H1 (cell line): ENCODE data around the gene RESP18. TPM values are rescaled to one million over a fixed set of nuclear protein-coding genes. Genes with fewer than 3 reads are reported as not detected.

Experiments
- CTCF ChIA-PET: fragments of 300-600 bp; sonication (Branson Sonifier 250); formaldehyde crosslinking; loops from one replicate; lab custom pipeline; 2021; ENCODE audit not compliant: partially characterized antibody; lab: Charles Lee
- POLR2A ChIA-PET: fragments of 300-600 bp; sonication (Branson Sonifier 250); formaldehyde crosslinking; loops from one replicate; lab custom pipeline; 2021; ENCODE audit warnings: inconsistent platforms; ENCODE audit not compliant: partially characterized antibody; lab: Charles Lee
- DNase-seq, 2 experiments: peaks; one replicate each; pipeline versions ENCODE4 v3.0.0 to v3.0.0-alpha.2; 2010 to 2022; ENCODE audit warnings: low spot score in 2 of 2, low read depth in 1 of 2, mixed read lengths in 1 of 2
- FAIRE-seq: peaks from 2 replicates; lab custom pipeline; 2011; peaks lifted over from hg19 to GRCh38; lab: Jason Lieb, UNC
- H2AFZ ChIP-seq: 2 replicates; pipeline ENCODE4 v1.8.1; 2012; ENCODE audit warnings: low read length, inconsistent platforms
- H2AK5ac ChIP-seq: 2 replicates; pipeline ENCODE4 v1.6.1; 2013; ENCODE audit warnings: low read depth, low read length
- H2BK120ac ChIP-seq: replicated peaks from 2 replicates; pipeline ENCODE3; 2013; ENCODE audit warnings: low read depth, low read length, inconsistent platforms
- H2BK12ac ChIP-seq: 2 replicates; pipeline ENCODE4 v1.6.1; 2013; ENCODE audit warnings: low read depth, low read length
- H2BK15ac ChIP-seq: 2 replicates; pipeline ENCODE4 v1.6.1; 2013; ENCODE audit warnings: low read length
- H2BK20ac ChIP-seq: 2 replicates; pipeline ENCODE4 v1.6.1; 2013; ENCODE audit warnings: low read length
- H2BK5ac ChIP-seq: 2 replicates; pipeline ENCODE4 v1.6.1; 2013; ENCODE audit warnings: low read depth, low read length
- H3K14ac ChIP-seq: 2 replicates; pipeline ENCODE4 v1.6.1; 2013; ENCODE audit warnings: inconsistent platforms; ENCODE audit not compliant: insufficient read length
- H3K18ac ChIP-seq: 2 replicates; pipeline ENCODE4 v1.6.1; 2013; ENCODE audit warnings: low read length; ENCODE audit errors: extremely low read depth
- H3K23ac ChIP-seq: 2 replicates; pipeline ENCODE4 v1.6.1; 2013; ENCODE audit warnings: inconsistent platforms; ENCODE audit not compliant: insufficient read length
- H3K23me2 ChIP-seq: 2 replicates; pipeline ENCODE4 v1.6.1; 2013; ENCODE audit warnings: low read depth, low read length
- H3K27ac ChIP-seq: 2 replicates; pipeline ENCODE4 v1.6.1; 2011; ENCODE audit warnings: low read depth, low read length, inconsistent platforms
- H3K27me3 ChIP-seq, 4 experiments: replicated peaks in 1 of 4; 1 replicate in 1 of 4; 2 replicates in 3 of 4; pipeline versions ENCODE4 v1.6.1 to v1.8.1; 2011 to 2013; ENCODE audit warnings: low read length in 3 of 4, mild to moderate bottlenecking in 3 of 4, inconsistent platforms in 2 of 4, mixed read lengths in 2 of 4, moderate library complexity in 1 of 4; ENCODE audit not compliant: control insufficient read depth in 3 of 4, insufficient read depth in 3 of 4; ENCODE audit errors: extremely low read depth in 1 of 4
- H3K36me3 ChIP-seq, 4 experiments: 2 replicates each; pipeline versions ENCODE4 v1.6.1 to v1.8.1; 2011 to 2013; ENCODE audit warnings: mild to moderate bottlenecking in 4 of 4, low read length in 3 of 4, moderate library complexity in 2 of 4, control low read depth in 1 of 4, inconsistent platforms in 1 of 4; ENCODE audit not compliant: insufficient read depth in 4 of 4, control insufficient read depth in 2 of 4
- H3K4ac ChIP-seq: replicated peaks from 2 replicates; pipeline ENCODE3; 2013; ENCODE audit warnings: low read length, low read depth, mixed read lengths, inconsistent platforms; ENCODE audit not compliant: insufficient read length
- H3K4me1 ChIP-seq, 4 experiments: replicated peaks in 1 of 4; 1 replicate in 1 of 4; 2 replicates in 3 of 4; pipeline versions ENCODE4 v1.6.1 to v1.8.1; 2011 to 2013; ENCODE audit warnings: low read length in 3 of 4, inconsistent platforms in 2 of 4, mixed read lengths in 1 of 4; ENCODE audit not compliant: insufficient read depth in 4 of 4, control insufficient read depth in 3 of 4
- H3K4me2 ChIP-seq, 2 experiments: 2 replicates each; pipeline versions ENCODE4 v1.6.1 to v1.8.1; 2011 to 2013; ENCODE audit warnings: low read depth in 2 of 2, low read length in 2 of 2, control low read depth in 1 of 2, inconsistent platforms in 1 of 2, mild to moderate bottlenecking in 1 of 2; ENCODE audit not compliant: insufficient read depth in 1 of 2
- H3K4me3 ChIP-seq, 4 experiments: fragments of 200-600, 300-600 bp in 1 of 4; sonication (generic), shearing (Covaris generic), sonication (Bioruptor Twin) in 1 of 4; 2 replicates each; pipeline versions ENCODE4 v1.5.1 to v1.8.1; 2011 to 2016; ENCODE audit warnings: low read length in 4 of 4, low read depth in 3 of 4, control low read depth in 2 of 4, inconsistent platforms in 2 of 4, mild to moderate bottlenecking in 2 of 4, mixed read lengths in 1 of 4, moderate library complexity in 1 of 4; ENCODE audit not compliant: insufficient read depth in 2 of 4; ENCODE audit errors: extremely low read depth in 1 of 4
- H3K56ac ChIP-seq: replicated peaks from 2 replicates; pipeline ENCODE3; 2013; ENCODE audit warnings: low read depth, mild to moderate bottlenecking, mixed read lengths, low read length, inconsistent platforms; ENCODE audit not compliant: insufficient read length
- H3K79me1 ChIP-seq: 2 replicates; pipeline ENCODE4 v1.6.1; 2013; ENCODE audit warnings: low read depth, low read length, control low read depth
- H3K79me2 ChIP-seq, 2 experiments: 2 replicates each; pipeline versions ENCODE4 v1.6.1 to v1.8.1; 2012 to 2013; ENCODE audit warnings: low read length in 2 of 2, mild to moderate bottlenecking in 2 of 2, inconsistent platforms in 1 of 2; ENCODE audit not compliant: insufficient read depth in 2 of 2, control insufficient read depth in 1 of 2
- H3K9ac ChIP-seq, 4 experiments: replicated peaks in 1 of 4; 1 replicate in 1 of 4; 2 replicates in 3 of 4; pipeline versions ENCODE4 v1.6.1 to v1.8.1; 2011 to 2013; ENCODE audit warnings: low read depth in 3 of 4, low read length in 3 of 4, control low read depth in 2 of 4, mild to moderate bottlenecking in 2 of 4, moderate library complexity in 2 of 4, inconsistent platforms in 1 of 4; ENCODE audit errors: extremely low read depth in 1 of 4
- H3K9me3 ChIP-seq, 2 experiments: 2 replicates each; pipeline versions ENCODE4 v1.6.1 to v1.8.1; 2012 to 2013; ENCODE audit warnings: mild to moderate bottlenecking in 2 of 2, moderate library complexity in 2 of 2, control low read depth in 1 of 2, inconsistent platforms in 1 of 2, low read depth in 1 of 2, low read length in 1 of 2, mixed read lengths in 1 of 2; ENCODE audit not compliant: insufficient read depth in 2 of 2
- H4K20me1 ChIP-seq, 2 experiments: replicated peaks in 1 of 2; 2 replicates each; pipeline versions ENCODE3 to v1.8.1; 2011 to 2013; ENCODE audit warnings: inconsistent platforms in 2 of 2, low read length in 2 of 2, mild to moderate bottlenecking in 1 of 2; ENCODE audit not compliant: insufficient read depth in 2 of 2, control insufficient read depth in 1 of 2
- H4K5ac ChIP-seq: 2 replicates; pipeline ENCODE4 v1.6.1; 2013; ENCODE audit warnings: low read length, low read depth, mixed read lengths, inconsistent platforms; ENCODE audit not compliant: insufficient read length
- H4K8ac ChIP-seq: 2 replicates; pipeline ENCODE4 v1.8.0; 2013; ENCODE audit warnings: mild to moderate bottlenecking, moderate library complexity, low read length, inconsistent platforms; ENCODE audit not compliant: insufficient read depth; ENCODE audit errors: extremely low read depth
- H4K91ac ChIP-seq: replicated peaks from 2 replicates; pipeline ENCODE3; 2013; ENCODE audit warnings: low read length, mixed read lengths, inconsistent platforms; ENCODE audit not compliant: insufficient read length
- BRCA1 ChIP-seq: IDR thresholded peaks from 2 replicates; pipeline ENCODE4 v1.6.1; 2012; ENCODE audit warnings: low read depth, low read length, improper control_type of control experiment
- CEBPB ChIP-seq: IDR thresholded peaks from 2 replicates; pipeline ENCODE4 v1.6.1; 2012; ENCODE audit warnings: low read depth, low read length
- CHD1 ChIP-seq: IDR thresholded peaks from 2 replicates; pipeline ENCODE4 v1.6.1; 2012; ENCODE audit warnings: low read depth, low read length, improper control_type of control experiment
- CREB1 ChIP-seq: IDR thresholded peaks from 2 replicates; pipeline ENCODE4 v1.6.1; 2012; ENCODE audit warnings: inconsistent platforms
- HDAC6 ChIP-seq: IDR thresholded peaks from one replicate; pipeline ENCODE4 v1.7.1; 2012; ENCODE audit warnings: low read depth, mild to moderate bottlenecking, inconsistent platforms, low read length, moderate library complexity
- KDM5A ChIP-seq: fragments of 200-600 bp; IDR thresholded peaks from 2 replicates; pipeline ENCODE4 v1.7.1; 2012; ENCODE audit warnings: mild to moderate bottlenecking, low read length, inconsistent platforms, mixed read lengths
- RFX5 ChIP-seq: IDR thresholded peaks from 2 replicates; pipeline ENCODE4 v1.6.1; 2011; ENCODE audit warnings: low read depth, low read length, improper control_type of control experiment, borderline replicate concordance
- SIX5 ChIP-seq: IDR thresholded peaks from 2 replicates; pipeline ENCODE4 v1.6.1; 2011; ENCODE audit warnings: mild to moderate bottlenecking, low read depth, low read length
- SUZ12 ChIP-seq: fragments of 200-600 bp; sonication (generic); IDR thresholded peaks from 2 replicates; pipeline ENCODE4 v1.6.1; 2012; ENCODE audit warnings: mild to moderate bottlenecking, inconsistent platforms, low read length, moderate library complexity, mixed read lengths
- WGBS, 2 experiments: shearing (Covaris generic) in 1 of 2; methylation state at CpG; one replicate each; pipeline versions ENCODE4 v1.1.6 to v1.1.7; 2013 to 2015; ENCODE audit warnings: low lambda C conversion rate in 2 of 2, mixed read lengths in 2 of 2, inconsistent platforms in 1 of 2, low coverage in 1 of 2, missing lambda C conversion rate in 1 of 2; ENCODE audit not compliant: insufficient replicate concordance in 2 of 2, insufficient coverage in 1 of 2, insufficient read length in 1 of 2; ENCODE audit errors: extremely low coverage in 1 of 2, missing lambda C conversion rate in 1 of 2; 5-methylcytosine and 5-hydroxymethylcytosine counted together
- polyA plus RNA-seq, 7 experiments: library from polyadenylated mRNA; depleted of rRNA in 3 of 7; stranded (reverse) in 5 of 7; unstranded in 2 of 7; fragments of >200 nt in 5 of 7; fragments of 200-250 nt in 2 of 7; gene quantifications; 1 replicate in 5 of 7; 2 replicates in 1 of 7; 4 replicates in 1 of 7; pipeline versions ENCODE4 v1.2.1 to v1.2.3, GENCODE V29; 2011 to 2013; ENCODE audit warnings: missing spikeins in 2 of 7, mixed read lengths in 2 of 7
- total RNA-seq: library from RNA; stranded (reverse); fragmentation: NEBNext Ultra II Directional; extraction: Animal tissue kit (Norgen Biotek cat#: 25700); gene quantifications from 2 replicates; pipeline ENCODE4 v1.2.1, GENCODE V29; 2021
- TF ChIP-seq, protein P1 (sequence below): IDR thresholded peaks from 2 replicates; pipeline ENCODE4 v1.6.1; 2012; ENCODE audit warnings: inconsistent platforms

RESP18 gene
- total and polyA plus RNA-seq, 2 of the 8 experiments (the other 6 are each of a cell fraction or from before 2014, with no cell fraction given): not detected

- no peak overlapping the region for H2BK12ac ChIP-seq
- CTCF ChIA-PET: interaction anchor here (0.6 to 11.7 kb wide), 67 partner anchors 10 to 292 kb away, joined by 3 to 220 read pairs (median 4); partner anchors contain the start of genes ABCB6, ANKZF1, ATG9A and DNAJB2
- peak overlapping the region; percentile 41; the same call in 1 of the 2 replicates for H3K27ac ChIP-seq
- H3K23me2 ChIP-seq: peaks cover 4% of the 10 kb centered on the region; the same call in 1 of the 2 replicates
- 0 out of 2 replicates have a peak overlapping the region, but pooled peaks have one; percentile 29 for H2BK15ac ChIP-seq
- H4K20me1 ChIP-seq: no peaks in the 10 kb centered on the region
- H2BK20ac ChIP-seq: no peak overlapping the region; the same call in 1 of the 2 replicates
- H3K79me2 ChIP-seq: no peaks in the 10 kb centered on the region
- H3K9ac ChIP-seq: peak overlapping the region in 3 of 4 experiments; percentile 31 to 65 (median 60); a peak in 5 of 7 replicates
- H3K23ac ChIP-seq: no peak overlapping the region
- no peak overlapping the region for H2BK120ac ChIP-seq
- H3K56ac ChIP-seq: no peak overlapping the region
- H3K14ac ChIP-seq: no peak overlapping the region
- peak overlapping the region; percentile 60 to 79 (median 74) for H3K4me3 ChIP-seq
- H2AFZ ChIP-seq: 0 out of 2 replicates have a peak overlapping the region, but pooled peaks have one; percentile 27
- 9% methylated on average over 45 of the region's 67 CpGs; no CpG with 5 or more reads in 1 of the 2 experiments for WGBS, 2 experiments
- FAIRE-seq: no peak
- H3K79me1 ChIP-seq: no peaks in the 10 kb centered on the region; the same call in 1 of the 2 replicates
- H4K8ac ChIP-seq: no peak overlapping the region; the same call in 1 of the 2 replicates
- peak overlapping the region; percentile 69 to 76 for H3K4me2 ChIP-seq
- H4K5ac ChIP-seq: peak overlapping the region; percentile 46
- peaks cover 0 to 32% (median 19%) of the 10 kb centered on the region in 4 experiments; a peak in 6 of 7 replicates for H3K27me3 ChIP-seq
- peaks cover 0 to 8% (median 3%) of the 10 kb centered on the region in 4 experiments; a peak in 4 of 7 replicates for H3K4me1 ChIP-seq
- H3K9me3 ChIP-seq: 0 out of 4 replicates have a peak, but pooled peaks cover 0 to 5% of the 10 kb centered on the region in 2 experiments
- DNase-seq: peak; percentile 89 to 96
- POLR2A ChIA-PET: interaction anchor here (0.9 to 4.3 kb wide), 17 partner anchors 8 to 118 kb away, joined by 3 to 33 read pairs (median 4); partner anchors contain the start of genes ABCB6, CNPPD1, DNAJB2 and GLB1L
- H3K4ac ChIP-seq: peak overlapping the region; percentile 92
- H3K36me3 ChIP-seq: no peaks in the 10 kb centered on the region
- peak overlapping the region; percentile 81; the same call in 1 of the 2 replicates for H2BK5ac ChIP-seq
- peak overlapping the region; percentile 72 for H4K91ac ChIP-seq
- no peak overlapping the region for H2AK5ac ChIP-seq
- peak overlapping the region; percentile 83 for H3K18ac ChIP-seq
- no peak for TF ChIP-seq BRCA1
- TF ChIP-seq SIX5: no peak
- peak; percentile 83 for TF ChIP-seq CREB1
- TF ChIP-seq HDAC6: no peak
- TF ChIP-seq RFX5: no peak
- no peak for TF ChIP-seq CHD1
- TF ChIP-seq SUZ12: peak; percentile 56; the same call in 1 of the 2 replicates
- TF ChIP-seq, protein P1, sequence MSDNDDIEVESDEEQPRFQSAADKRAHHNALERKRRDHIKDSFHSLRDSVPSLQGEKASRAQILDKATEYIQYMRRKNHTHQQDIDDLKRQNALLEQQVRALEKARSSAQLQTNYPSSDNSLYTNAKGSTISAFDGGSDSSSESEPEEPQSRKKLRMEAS: peak; percentile 96
- no peak for TF ChIP-seq KDM5A
- TF ChIP-seq CEBPB: no peak; the same call in 1 of the 2 replicates
Measured at GRCh38 chr2:219294356-219295351, 37.9 kb downstream of the RESP18 start.
